Activated CD4-positive, alpha-beta T cell treated with anti-CD3 and anti-CD28 coated beads, Interleukin-2, Interleukin-4, amounts not matched to agents 100 ng/mL and 50 ng/mL, durations not matched to agents 16 hours and 8 hours (primary cell): Measurements from ENCODE around the gene TRPM2.
"Not testable (repeated sequence)": the region's sequence is repeated elsewhere in the genome, so short reads cannot be mapped to it uniquely, and the experiment has no call there.

ENCODE experiments used
- DNase-seq: peaks from one replicate; pipeline ENCODE4 v3.0.0-alpha.2; 2020; ENCODE audit warnings: low spot score

The TRPM2 gene

GRCh38 chr21:44335266-44336059, 18.0 kb upstream of the TRPM2 start:
- DNase-seq, result no peak

DNA sequence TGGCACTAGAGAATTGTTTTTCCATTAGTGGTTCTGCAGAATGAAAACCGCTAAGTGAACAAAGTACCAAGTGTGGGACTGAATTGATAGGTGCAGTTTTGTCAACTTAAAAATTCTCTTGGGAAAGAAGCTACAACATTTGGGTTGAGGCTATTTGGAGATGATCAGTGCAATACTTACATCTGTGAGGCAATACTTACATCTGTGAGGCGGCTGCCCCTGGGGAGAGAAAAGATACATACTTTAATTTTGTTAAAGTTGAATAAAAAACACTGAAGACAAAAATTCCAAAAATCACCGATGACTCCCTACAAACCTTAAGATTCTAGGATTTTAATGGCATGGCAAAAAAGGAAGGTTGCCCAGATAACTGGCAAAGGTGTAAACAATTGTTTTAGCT, 16.0 kb upstream of the TRPM2 start:
- DNase-seq, result no peak

- no peak for DNase-seq
These were observed 15.2 kb upstream of the TRPM2 start for GRCh38 chr21:44337941-44338895.

DNA sequence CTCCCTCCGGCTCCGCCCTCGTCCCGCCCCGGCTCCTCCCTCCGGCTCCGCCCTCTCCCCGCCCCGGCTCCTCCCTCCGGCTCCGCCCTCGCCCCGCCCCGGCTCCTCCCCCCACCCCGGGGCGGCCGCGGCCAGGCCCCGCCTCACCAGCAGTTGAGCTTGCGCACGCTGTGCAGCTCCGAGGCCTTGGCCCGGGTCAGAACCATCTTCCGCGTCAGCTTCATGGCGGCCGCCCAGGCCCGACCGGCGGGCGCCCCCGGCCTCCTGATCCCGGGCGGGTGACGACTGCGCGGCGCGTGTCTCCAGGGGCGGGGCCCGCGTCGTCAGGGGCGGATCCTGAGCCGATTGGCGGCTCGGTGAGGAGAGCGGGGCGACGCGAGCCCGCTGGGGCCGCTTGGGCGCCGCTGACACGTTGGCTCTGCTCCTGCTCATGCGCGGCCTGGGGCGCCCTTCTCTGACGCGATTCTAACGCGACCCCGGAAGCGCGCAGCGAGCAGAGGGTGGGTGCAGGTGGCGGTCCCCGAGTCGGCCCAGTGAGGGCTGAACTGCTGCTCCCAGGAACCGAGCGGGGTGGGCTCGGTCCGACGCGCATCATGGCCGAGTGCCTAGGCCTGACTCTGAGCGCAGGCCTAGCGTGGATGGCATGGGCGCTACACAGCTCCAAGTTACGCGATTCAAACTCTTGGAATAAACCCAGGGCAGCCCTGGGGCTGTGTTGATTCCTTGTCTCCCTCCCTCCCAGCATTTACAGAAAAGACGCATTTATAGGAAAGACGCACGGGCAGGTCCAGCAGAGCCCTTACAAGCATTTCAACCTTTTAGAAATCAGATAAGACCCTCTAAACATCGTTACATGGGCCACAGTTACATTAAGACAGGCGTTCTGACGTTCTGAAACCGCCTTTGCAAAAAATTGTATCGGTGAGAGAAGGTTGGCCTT, 14.2 kb upstream of the TRPM2 start, which contains the start of gene CFAP410:
Gene CFAP410 (minus strand): TSS at position 420 of the 940 bp plus-strand sequence. CDS start 196 bp downstream, at position 224.
- peak; percentile 93 for DNase-seq

GRCh38 chr21:44341726-44342458, 11.5 kb upstream of the TRPM2 start:
- not testable (repeated sequence) for DNase-seq

DNA sequence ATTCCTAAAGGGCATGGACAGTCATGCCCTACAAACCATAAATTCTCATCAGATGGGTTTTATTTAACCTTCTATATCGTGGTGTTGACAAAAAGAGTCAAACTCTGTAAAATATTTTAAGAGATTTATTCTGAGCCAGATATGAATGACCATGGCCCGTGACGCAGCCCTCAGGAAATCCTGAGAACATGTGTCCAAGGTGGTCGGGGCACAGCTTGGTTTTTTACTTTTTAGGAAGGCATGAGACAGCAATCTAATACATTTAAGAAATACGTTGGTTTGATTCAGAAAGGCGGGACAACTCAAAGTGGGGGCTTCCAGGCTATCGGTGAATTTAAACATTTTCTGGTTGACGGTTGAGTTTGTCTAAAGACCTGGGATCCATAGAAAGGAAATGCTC, 10.4 kb upstream of the TRPM2 start:
- not testable (repeated sequence) for DNase-seq

GRCh38 chr21:44344541-44345183, 8.8 kb upstream of the TRPM2 start:
- no peak for DNase-seq

- no peak for DNase-seq
These were observed 7.9 kb upstream of the TRPM2 start for GRCh38 chr21:44345495-44345894.

DNA sequence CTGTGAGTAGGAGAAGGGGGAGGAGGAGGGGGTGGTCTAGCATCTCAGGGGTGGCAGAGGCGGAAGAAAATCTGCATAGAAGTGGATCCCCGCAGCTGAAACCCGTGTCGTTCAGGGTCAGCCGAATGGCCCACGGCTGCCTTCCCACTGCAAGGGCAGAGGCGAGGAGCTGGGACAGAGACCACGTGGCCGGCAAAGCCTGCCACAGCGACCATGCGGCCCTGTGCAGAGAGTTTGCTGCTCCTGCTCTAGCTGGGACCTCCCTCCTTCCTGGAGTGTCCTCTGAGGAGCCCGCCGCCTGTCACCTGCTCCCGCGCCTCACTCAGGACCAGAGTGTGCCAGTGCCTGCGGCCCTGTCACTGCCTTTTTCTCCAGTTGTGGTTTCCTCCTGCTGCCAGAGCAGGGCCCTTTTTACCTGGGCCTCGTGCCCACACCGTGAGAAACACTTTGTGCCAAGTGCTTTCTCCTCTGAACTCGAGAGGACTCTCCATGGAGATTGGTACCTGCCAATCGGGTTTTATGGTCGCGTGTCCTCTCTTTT, 5.4 kb upstream of the TRPM2 start:
- no peak for DNase-seq

DNA sequence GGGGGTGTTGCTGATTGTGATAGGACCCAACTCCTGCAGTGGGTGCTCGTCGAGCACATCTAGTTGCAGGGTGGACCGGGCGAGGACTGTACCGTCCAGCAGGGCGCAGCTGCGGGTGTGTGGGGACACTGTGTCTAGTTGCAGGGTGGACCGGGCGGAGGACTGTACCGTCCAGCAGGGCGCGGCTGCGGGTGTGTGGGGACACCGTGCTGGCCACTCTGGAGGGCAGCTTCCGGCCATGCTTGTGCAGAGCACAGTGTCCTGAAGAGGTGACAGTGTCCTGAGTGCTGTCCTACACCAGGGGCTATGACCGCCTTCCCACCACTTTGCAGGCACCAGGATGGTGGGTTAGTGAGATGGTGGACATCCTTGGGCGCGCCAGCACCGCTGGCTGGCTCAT, 4.6 kb upstream of the TRPM2 start:
- no peak for DNase-seq

GRCh38 chr21:44349416-44349846, 4.0 kb upstream of the TRPM2 start:
- no peak for DNase-seq

DNA sequence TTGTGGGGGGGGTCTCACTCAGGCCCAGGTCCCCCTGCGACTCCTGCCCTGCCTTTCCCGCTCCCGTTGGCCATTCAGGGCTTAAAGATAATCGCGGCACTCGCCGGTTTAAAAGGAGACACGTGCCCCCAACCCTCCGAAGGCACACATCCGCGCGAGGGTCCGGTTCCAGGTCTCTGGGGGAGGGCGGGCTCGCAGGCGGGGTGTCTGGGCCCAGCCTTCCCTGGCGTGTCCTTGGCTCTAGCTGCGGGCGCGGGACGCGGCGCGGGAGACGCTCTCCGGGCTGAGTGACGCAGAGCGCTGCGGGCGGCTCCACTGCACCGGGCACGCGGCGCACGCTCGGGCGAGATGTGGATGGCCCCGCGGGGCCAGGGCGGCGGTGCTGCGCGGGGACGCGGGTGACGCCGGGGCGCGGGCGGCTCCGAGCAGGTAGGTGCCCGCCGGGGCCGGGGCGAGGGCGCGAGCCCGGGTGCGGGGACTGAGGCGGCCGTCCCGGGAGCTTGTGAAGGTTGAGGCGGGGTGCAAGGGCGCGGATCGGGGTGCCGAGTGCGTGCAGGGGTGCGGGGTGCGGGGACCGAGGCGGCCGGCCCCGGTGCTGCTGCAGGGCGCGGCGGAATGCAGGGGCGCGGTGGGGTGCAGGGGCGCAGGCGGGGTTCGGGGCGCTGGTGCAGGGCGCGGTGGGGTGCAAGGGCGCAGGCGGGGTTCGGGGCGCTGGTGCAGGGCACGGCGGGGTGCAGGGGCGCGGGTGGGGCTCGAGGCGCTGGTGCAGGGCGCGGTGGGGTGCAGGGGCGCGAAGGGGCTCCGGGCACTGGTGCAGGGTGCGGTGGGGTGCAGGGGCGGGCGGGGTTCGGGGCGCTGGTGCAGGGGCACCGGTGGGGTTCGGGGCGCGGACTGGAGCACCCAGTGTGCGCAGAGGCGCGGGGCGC, 3.3 kb upstream of the TRPM2 start:
- no peak for DNase-seq

- DNase-seq, result no peak
These were observed 2.5 kb upstream of the TRPM2 start for GRCh38 chr21:44350773-44351481.

GRCh38 chr21:44351535-44352252, 1.7 kb upstream of the TRPM2 start:
- no peak for DNase-seq

- DNase-seq, result no peak
These were observed 1.1 kb upstream of the TRPM2 start for GRCh38 chr21:44352253-44352860.

GRCh38 chr21:44354001-44354405, 582 bp downstream of the TRPM2 start:
- DNase-seq, result no peak
